Measurements from ENCODE around the gene GPC5. TPM values are rescaled to one million over a fixed set of nuclear protein-coding genes. Genes with fewer than 3 reads are reported as not detected.

The GPC5 gene
- total RNA-seq, 2 donors from 2014 or later, result 0.22 to 0.51 TPM

GRCh38 chr13:91567485-91568207 lies 169.2 kb downstream of the GPC5 start:
- peaks cover 3% of the 10 kb centered on the region for H3K27me3 Mint-ChIP-seq (ENCODE audit: insufficient read depth)
- Histone ChIP-seq H3K4me1 (ENCODE audit: control insufficient read depth, insufficient read depth, low read length) (no peaks in the 10 kb centered on the region), H3K36me3 (ENCODE audit: control insufficient read depth, insufficient read depth, low read length) (no peaks in the 10 kb centered on the region), H3K9ac (ENCODE audit: extremely low read depth, low read length, poor library complexity, severe bottlenecking) (no peak overlapping the region), H3K27me3 (ENCODE audit: control insufficient read depth, insufficient read depth, low read length, poor library complexity, severe bottlenecking) (no peaks in the 10 kb centered on the region), H3K4me3 (ENCODE audit: low read length) (no peak overlapping the region), H3K27ac (ENCODE audit: low read depth, low read length) (no peak overlapping the region), H3K9me3 (ENCODE audit: control insufficient read depth, low read length) (no peaks in the 10 kb centered on the region)
- H3K4me1 Mint-ChIP-seq, result no peaks in the 10 kb centered on the region
- no peaks in the 10 kb centered on the region for H3K36me3 Mint-ChIP-seq (ENCODE audit: low read depth)
- WGBS, 2 experiments (ENCODE audit: insufficient coverage in 1 of 2, insufficient read length in 1 of 2), result 92% methylated on average over 5 of the region's 5 CpGs; no CpG with 5 or more reads in 1 of the 2 experiments
- H3K9me3 Mint-ChIP-seq, result peaks cover 1% of the 10 kb centered on the region
- no peak overlapping the region for H3K27ac Mint-ChIP-seq
- no peak for TF ChIP-seq CTCF (conservative IDR thresholded peaks at IDR 0.05)
- no peak for DNase-seq
- H3K4me3 Mint-ChIP-seq, result no peak overlapping the region

- H3K9me3 Mint-ChIP-seq, result peaks cover 1% of the 10 kb centered on the region
- no peaks in the 10 kb centered on the region for H3K36me3 Mint-ChIP-seq (ENCODE audit: low read depth)
- Histone ChIP-seq H3K9me3 (ENCODE audit: control insufficient read depth, low read length) (no peaks in the 10 kb centered on the region), H3K27ac (ENCODE audit: low read depth, low read length) (no peak overlapping the region), H3K9ac (ENCODE audit: extremely low read depth, low read length, poor library complexity, severe bottlenecking) (no peak overlapping the region), H3K4me1 (ENCODE audit: control insufficient read depth, insufficient read depth, low read length) (no peaks in the 10 kb centered on the region), H3K36me3 (ENCODE audit: control insufficient read depth, insufficient read depth, low read length) (no peaks in the 10 kb centered on the region), H3K4me3 (ENCODE audit: low read length) (no peak overlapping the region), H3K27me3 (ENCODE audit: control insufficient read depth, insufficient read depth, low read length, poor library complexity, severe bottlenecking) (no peaks in the 10 kb centered on the region)
- DNase-seq, result no peak
- WGBS, 2 experiments (ENCODE audit: insufficient coverage in 1 of 2, insufficient read length in 1 of 2), result no CpG with 5 or more reads among the region's 5 CpGs
- H3K4me3 Mint-ChIP-seq, result no peak overlapping the region
- no peaks in the 10 kb centered on the region for H3K4me1 Mint-ChIP-seq
- H3K27me3 Mint-ChIP-seq (ENCODE audit: insufficient read depth), result no peaks in the 10 kb centered on the region
- H3K27ac Mint-ChIP-seq, result no peak overlapping the region
- no peak for TF ChIP-seq CTCF (conservative IDR thresholded peaks at IDR 0.05)
These were observed 173.3 kb downstream of the GPC5 start for GRCh38 chr13:91571681-91572080.

GRCh38 chr13:91572439-91572838 lies 174.0 kb downstream of the GPC5 start:
- Histone ChIP-seq H3K4me3 (ENCODE audit: low read length) (no peak overlapping the region), H3K4me1 (ENCODE audit: control insufficient read depth, insufficient read depth, low read length) (no peaks in the 10 kb centered on the region), H3K27me3 (ENCODE audit: control insufficient read depth, insufficient read depth, low read length, poor library complexity, severe bottlenecking) (no peaks in the 10 kb centered on the region), H3K27ac (ENCODE audit: low read depth, low read length) (no peak overlapping the region), H3K9me3 (ENCODE audit: control insufficient read depth, low read length) (no peaks in the 10 kb centered on the region), H3K36me3 (ENCODE audit: control insufficient read depth, insufficient read depth, low read length) (no peaks in the 10 kb centered on the region), H3K9ac (ENCODE audit: extremely low read depth, low read length, poor library complexity, severe bottlenecking) (no peak overlapping the region)
- 89% methylated on average over 1 of the region's 1 CpG; no CpG with 5 or more reads in 1 of the 2 experiments for WGBS, 2 experiments (ENCODE audit: insufficient coverage in 1 of 2, insufficient read length in 1 of 2)
- H3K4me3 Mint-ChIP-seq, result no peak overlapping the region
- no peak for TF ChIP-seq CTCF (conservative IDR thresholded peaks at IDR 0.05)
- no peaks in the 10 kb centered on the region for H3K27me3 Mint-ChIP-seq (ENCODE audit: insufficient read depth)
- no peaks in the 10 kb centered on the region for H3K36me3 Mint-ChIP-seq (ENCODE audit: low read depth)
- peaks cover 1% of the 10 kb centered on the region for H3K9me3 Mint-ChIP-seq
- no peak overlapping the region for H3K27ac Mint-ChIP-seq
- no peak for DNase-seq
- H3K4me1 Mint-ChIP-seq, result no peaks in the 10 kb centered on the region
